Skeletal muscle satellite cell (primary cell): ENCODE measurements around the gene UBL7.

Source experiments
- H3K27me3 ChIP-seq: 2 replicates; pipeline ENCODE4 v1.7.0; 2013; ENCODE audit warnings: low read length; ENCODE audit not compliant: control insufficient read depth, insufficient read depth
- H3K36me3 ChIP-seq: 2 replicates; pipeline ENCODE4 v1.7.0; 2013; ENCODE audit warnings: mild to moderate bottlenecking, control low read depth, low read length; ENCODE audit not compliant: insufficient read depth
- H3K4me1 ChIP-seq: 2 replicates; pipeline ENCODE4 v1.7.0; 2013; ENCODE audit warnings: low read length; ENCODE audit not compliant: control insufficient read depth, insufficient read depth
- H3K4me2 ChIP-seq: 2 replicates; pipeline ENCODE4 v1.7.0; 2013; ENCODE audit warnings: mild to moderate bottlenecking, low read length
- H3K4me3 ChIP-seq: 2 replicates; pipeline ENCODE4 v1.7.0; 2013; ENCODE audit warnings: low read length
- H3K9ac ChIP-seq: 2 replicates; pipeline ENCODE4 v1.7.0; 2013; ENCODE audit warnings: mild to moderate bottlenecking, low read depth, low read length, moderate library complexity
- H3K9me3 ChIP-seq: replicated peaks from 2 replicates; pipeline ENCODE4 v1.7.0; 2013; ENCODE audit warnings: mild to moderate bottlenecking, control low read depth, low read length

UBL7 gene

DNA sequence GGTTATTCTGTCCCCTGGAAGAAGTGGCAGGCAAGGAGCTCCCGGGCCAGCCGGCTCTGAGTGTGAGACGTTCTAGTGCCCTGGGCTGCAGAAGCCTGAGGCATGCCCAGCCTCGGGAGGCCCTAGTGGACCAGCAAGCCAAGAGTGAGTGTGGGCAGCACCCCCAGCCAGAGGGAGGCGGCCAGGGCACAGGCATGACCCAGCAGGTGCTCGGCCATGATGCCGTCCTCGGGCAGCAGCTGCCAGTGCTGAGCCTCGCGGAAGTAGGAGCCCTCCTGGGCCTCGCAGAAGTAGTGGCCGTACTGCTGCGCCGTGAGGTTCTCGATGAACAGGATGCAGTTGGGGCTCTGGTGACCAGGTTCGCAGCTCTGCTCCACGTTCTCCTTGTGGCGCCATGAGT is 50.5 kb downstream of the UBL7 start:
- peaks cover 66% of the 10 kb centered on the region for H3K36me3 ChIP-seq
- peaks cover 56% of the 10 kb centered on the region for H3K4me1 ChIP-seq
- no peaks in the 10 kb centered on the region for H3K27me3 ChIP-seq
- H3K9me3 ChIP-seq: no peaks in the 10 kb centered on the region
- no peak overlapping the region for H3K4me3 ChIP-seq
- H3K9ac ChIP-seq: no peak overlapping the region
- no peak overlapping the region for H3K4me2 ChIP-seq

- no peaks in the 10 kb centered on the region for H3K9me3 ChIP-seq
- no peak overlapping the region for H3K4me3 ChIP-seq
- H3K4me2 ChIP-seq: no peak overlapping the region
- no peak overlapping the region for H3K9ac ChIP-seq
- H3K36me3 ChIP-seq: peaks cover 54% of the 10 kb centered on the region
- peaks cover 44% of the 10 kb centered on the region for H3K4me1 ChIP-seq
- H3K27me3 ChIP-seq: no peaks in the 10 kb centered on the region
These were observed 51.7 kb downstream of the UBL7 start for GRCh38 chr15:74409225-74409624.

GRCh38 chr15:74408815-74409214 is 52.1 kb downstream of the UBL7 start:
- Histone ChIP-seq H3K9ac (peak overlapping the region; percentile 69), H3K27me3 (no peaks in the 10 kb centered on the region), H3K36me3 (peaks cover 49% of the 10 kb centered on the region), H3K4me2 (no peak overlapping the region), H3K4me3 (no peak overlapping the region), H3K9me3 (no peaks in the 10 kb centered on the region), H3K4me1 (peaks cover 40% of the 10 kb centered on the region)

DNA sequence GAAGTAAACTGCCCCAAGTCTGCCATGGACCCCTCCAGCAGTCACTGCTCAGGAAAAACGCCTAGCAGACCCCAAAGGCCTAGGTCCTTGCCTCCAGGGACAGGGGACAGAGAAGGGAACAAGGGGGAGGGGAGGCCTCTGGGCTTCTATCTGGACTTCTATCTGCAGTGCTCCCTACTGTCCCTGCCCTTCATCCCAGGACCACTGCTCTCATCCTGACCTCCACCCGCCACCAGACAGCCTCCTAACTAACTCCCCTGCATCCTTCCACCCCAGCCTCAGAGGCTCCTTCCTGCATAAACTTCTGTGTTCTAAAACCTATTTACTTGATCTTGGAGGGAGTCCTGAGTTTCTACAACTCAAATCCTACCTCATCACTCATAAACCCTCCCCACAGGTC is 52.6 kb downstream of the UBL7 start:
- Histone ChIP-seq H3K4me2 (no peak overlapping the region), H3K36me3 (peaks cover 45% of the 10 kb centered on the region), H3K4me1 (peaks cover 44% of the 10 kb centered on the region), H3K27me3 (no peaks in the 10 kb centered on the region), H3K4me3 (no peak overlapping the region), H3K9me3 (no peaks in the 10 kb centered on the region), H3K9ac (peak overlapping the region; percentile 69)

DNA sequence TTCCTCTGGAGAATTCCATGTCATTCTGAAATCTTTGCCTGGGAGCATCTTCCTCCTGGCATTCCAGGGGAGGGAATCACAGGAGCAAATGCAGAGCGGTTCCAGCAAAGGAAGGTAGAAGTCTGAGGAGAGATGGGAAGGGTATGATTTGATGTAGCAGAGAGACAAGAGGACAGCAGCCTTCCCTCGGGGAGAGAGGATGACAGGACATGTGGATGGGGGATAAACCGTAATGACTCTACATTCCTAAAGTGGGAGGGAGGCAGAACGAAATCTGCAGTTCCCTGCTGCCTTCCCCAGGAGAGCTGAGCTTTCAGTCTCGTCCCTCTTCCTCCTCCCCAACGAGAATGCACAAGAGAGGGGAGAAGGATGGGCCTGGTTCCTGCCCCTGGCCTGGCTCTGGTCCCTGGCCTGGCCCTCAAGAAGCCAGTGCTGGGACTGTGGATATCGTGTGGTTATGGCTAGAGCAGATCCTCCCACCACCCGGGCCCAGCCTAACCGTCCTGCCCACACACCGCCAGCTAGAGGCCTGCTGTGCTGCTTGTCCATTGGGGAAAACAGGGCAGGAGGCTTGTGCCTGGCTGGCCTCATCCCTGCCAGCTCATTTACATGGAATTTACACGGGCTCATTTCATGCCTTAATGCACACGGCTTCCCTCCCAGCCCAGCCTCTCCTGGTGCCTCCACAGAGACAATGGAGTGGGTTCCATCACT is 53.8 kb downstream of the UBL7 start:
- no peaks in the 10 kb centered on the region for H3K9me3 ChIP-seq
- H3K4me3 ChIP-seq: peak overlapping the region; percentile 18
- peak overlapping the region; percentile 42 for H3K4me2 ChIP-seq
- H3K9ac ChIP-seq: peak overlapping the region; percentile 69
- no peaks in the 10 kb centered on the region for H3K27me3 ChIP-seq
- peaks cover 46% of the 10 kb centered on the region for H3K4me1 ChIP-seq
- peaks cover 35% of the 10 kb centered on the region for H3K36me3 ChIP-seq

GRCh38 chr15:74406517-74406916 is 54.4 kb downstream of the UBL7 start:
- no peaks in the 10 kb centered on the region for H3K9me3 ChIP-seq
- H3K9ac ChIP-seq: peak overlapping the region; percentile 69
- peak overlapping the region; percentile 42 for H3K4me2 ChIP-seq
- H3K4me3 ChIP-seq: peak overlapping the region; percentile 6
- peaks cover 28% of the 10 kb centered on the region for H3K36me3 ChIP-seq
- peaks cover 51% of the 10 kb centered on the region for H3K4me1 ChIP-seq
- no peaks in the 10 kb centered on the region for H3K27me3 ChIP-seq

DNA sequence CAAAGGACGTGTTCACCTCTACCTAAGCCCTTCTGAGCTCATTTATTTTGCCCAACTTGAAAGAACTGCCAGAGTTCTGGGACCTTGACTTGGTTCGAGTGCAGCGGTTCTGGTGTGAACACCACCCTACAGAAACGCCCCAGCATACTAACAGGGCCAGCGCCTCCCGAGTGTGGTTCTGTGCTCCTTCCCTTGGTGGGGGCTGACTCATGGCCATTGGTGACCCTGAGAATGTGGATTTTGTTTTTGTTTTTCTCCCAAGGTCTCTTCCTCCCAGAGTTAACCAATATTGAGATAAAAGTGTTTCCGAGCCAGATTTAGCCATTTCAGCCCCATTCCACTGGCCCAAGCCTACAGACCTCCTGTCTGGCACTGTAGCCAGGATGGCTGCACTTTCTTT is 55.1 kb downstream of the UBL7 start:
- no peaks in the 10 kb centered on the region for H3K9me3 ChIP-seq
- peaks cover 58% of the 10 kb centered on the region for H3K4me1 ChIP-seq
- H3K27me3 ChIP-seq: no peaks in the 10 kb centered on the region
- H3K4me2 ChIP-seq: no peak overlapping the region
- H3K4me3 ChIP-seq: no peak overlapping the region
- H3K9ac ChIP-seq: peak overlapping the region; percentile 69
- H3K36me3 ChIP-seq: peaks cover 21% of the 10 kb centered on the region

- no peaks in the 10 kb centered on the region for H3K27me3 ChIP-seq
- no peak overlapping the region for H3K4me2 ChIP-seq
- no peak overlapping the region for H3K4me3 ChIP-seq
- H3K9ac ChIP-seq: no peak overlapping the region
- H3K9me3 ChIP-seq: no peaks in the 10 kb centered on the region
- peaks cover 72% of the 10 kb centered on the region for H3K4me1 ChIP-seq
- H3K36me3 ChIP-seq: peaks cover 7% of the 10 kb centered on the region
These were observed 56.9 kb downstream of the UBL7 start for GRCh38 chr15:74403991-74404563.

- Histone ChIP-seq H3K27me3 (no peaks in the 10 kb centered on the region), H3K36me3 (peaks cover 2% of the 10 kb centered on the region), H3K4me3 (no peak overlapping the region), H3K4me2 (no peak overlapping the region), H3K4me1 (peaks cover 72% of the 10 kb centered on the region), H3K9me3 (no peaks in the 10 kb centered on the region), H3K9ac (no peak overlapping the region)
These were observed 57.4 kb downstream of the UBL7 start for GRCh38 chr15:74403588-74403919.

- Histone ChIP-seq H3K4me2 (no peak overlapping the region), H3K36me3 (no peaks in the 10 kb centered on the region), H3K4me1 (peaks cover 72% of the 10 kb centered on the region), H3K27me3 (no peaks in the 10 kb centered on the region), H3K4me3 (no peak overlapping the region), H3K9me3 (no peaks in the 10 kb centered on the region), H3K9ac (no peak overlapping the region)
These were observed 57.9 kb downstream of the UBL7 start for GRCh38 chr15:74402873-74403587.

DNA sequence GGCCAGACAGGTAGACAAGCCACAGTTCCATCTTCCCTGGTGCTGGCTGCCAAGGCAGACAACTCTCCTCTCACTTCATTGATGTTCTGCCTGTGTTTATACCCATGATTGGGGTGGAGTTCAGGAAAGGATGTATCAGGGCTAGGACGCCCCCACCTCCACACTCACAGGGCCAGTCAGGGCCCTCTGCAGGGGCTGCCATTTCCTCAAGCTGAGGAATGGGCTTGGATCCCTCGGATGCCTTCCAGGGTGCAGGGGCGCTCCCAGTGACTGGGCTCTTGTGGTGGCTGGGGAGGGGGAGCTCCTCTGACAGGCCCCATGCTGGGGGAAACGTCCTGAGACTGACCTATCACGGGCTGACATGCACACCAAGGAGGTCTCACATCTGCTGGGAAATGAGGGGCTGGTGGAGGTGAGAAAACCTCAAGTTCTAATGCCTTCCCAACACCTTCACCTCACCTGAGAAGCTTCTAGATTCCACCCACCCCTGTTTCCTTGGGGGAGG is 58.6 kb downstream of the UBL7 start:
- no peaks in the 10 kb centered on the region for H3K36me3 ChIP-seq
- H3K27me3 ChIP-seq: no peaks in the 10 kb centered on the region
- no peaks in the 10 kb centered on the region for H3K9me3 ChIP-seq
- H3K4me1 ChIP-seq: peaks cover 72% of the 10 kb centered on the region
- no peak overlapping the region for H3K9ac ChIP-seq
- H3K4me2 ChIP-seq: no peak overlapping the region
- H3K4me3 ChIP-seq: no peak overlapping the region
